Neuron (in vitro differentiated cells): ENCODE data around the gene EIF2B2.

Experiments used
- H2AFZ ChIP-seq: one replicate; pipeline ENCODE4 v1.6.1; 2013; ENCODE audit warnings: low read depth, mild to moderate bottlenecking, inconsistent platforms, low read length, moderate library complexity
- H3K27me3 ChIP-seq: one replicate; pipeline ENCODE4 v1.6.1; 2013; ENCODE audit warnings: low read length; ENCODE audit not compliant: insufficient read depth
- H3K36me3 ChIP-seq: one replicate; pipeline ENCODE4 v1.6.1; 2013; ENCODE audit warnings: low read length; ENCODE audit not compliant: insufficient read depth
- H3K4me1 ChIP-seq: one replicate; pipeline ENCODE4 v1.6.1; 2013; ENCODE audit warnings: low read length; ENCODE audit not compliant: insufficient read depth
- H3K4me3 ChIP-seq: 2 replicates; pipeline ENCODE4 v1.5.1; 2013; ENCODE audit warnings: mild to moderate bottlenecking, low read length, moderate library complexity
- H3K9me3 ChIP-seq: one replicate; pipeline ENCODE4 v1.6.1; 2013; ENCODE audit warnings: low read length

Gene EIF2B2

GRCh38 chr14:74963178-74963704 is 39.5 kb upstream of the EIF2B2 start:
- no peak overlapping the region for H3K4me3 ChIP-seq
- H3K27me3 ChIP-seq: no peaks in the 10 kb centered on the region
- no peak overlapping the region for H2AFZ ChIP-seq
- H3K4me1 ChIP-seq: peaks cover 4% of the 10 kb centered on the region
- no peaks in the 10 kb centered on the region for H3K9me3 ChIP-seq
- H3K36me3 ChIP-seq: no peaks in the 10 kb centered on the region

- no peaks in the 10 kb centered on the region for H3K9me3 ChIP-seq
- no peaks in the 10 kb centered on the region for H3K36me3 ChIP-seq
- H3K27me3 ChIP-seq: no peaks in the 10 kb centered on the region
- H3K4me1 ChIP-seq: peaks cover 4% of the 10 kb centered on the region
- no peak overlapping the region for H2AFZ ChIP-seq
- no peak overlapping the region for H3K4me3 ChIP-seq
Measured at GRCh38 chr14:74963705-74964271, 38.9 kb upstream of the EIF2B2 start.

GRCh38 chr14:74964787-74965485 is 37.8 kb upstream of the EIF2B2 start:
- Histone ChIP-seq H2AFZ (no peak overlapping the region), H3K9me3 (no peaks in the 10 kb centered on the region), H3K4me1 (peaks cover 4% of the 10 kb centered on the region), H3K4me3 (no peak overlapping the region), H3K27me3 (no peaks in the 10 kb centered on the region), H3K36me3 (no peaks in the 10 kb centered on the region)

- Histone ChIP-seq H3K9me3 (no peaks in the 10 kb centered on the region), H3K4me3 (no peak overlapping the region), H3K27me3 (no peaks in the 10 kb centered on the region), H2AFZ (no peak overlapping the region), H3K4me1 (peaks cover 4% of the 10 kb centered on the region), H3K36me3 (no peaks in the 10 kb centered on the region)
Measured at GRCh38 chr14:74965486-74966153, 37.1 kb upstream of the EIF2B2 start.

GRCh38 chr14:74968811-74969210 is 33.9 kb upstream of the EIF2B2 start:
- Histone ChIP-seq H3K27me3 (no peaks in the 10 kb centered on the region), H3K4me3 (no peak overlapping the region), H2AFZ (no peak overlapping the region), H3K4me1 (peaks cover 13% of the 10 kb centered on the region), H3K36me3 (no peaks in the 10 kb centered on the region), H3K9me3 (no peaks in the 10 kb centered on the region)

- peaks cover 47% of the 10 kb centered on the region for H3K4me1 ChIP-seq
- no peak overlapping the region for H3K4me3 ChIP-seq
- H3K36me3 ChIP-seq: no peaks in the 10 kb centered on the region
- H2AFZ ChIP-seq: no peak overlapping the region
- H3K27me3 ChIP-seq: no peaks in the 10 kb centered on the region
- no peaks in the 10 kb centered on the region for H3K9me3 ChIP-seq
Measured at GRCh38 chr14:74973003-74973653, 29.6 kb upstream of the EIF2B2 start.

- Histone ChIP-seq H3K9me3 (no peaks in the 10 kb centered on the region), H3K4me3 (no peak overlapping the region), H2AFZ (no peak overlapping the region), H3K27me3 (no peaks in the 10 kb centered on the region), H3K36me3 (no peaks in the 10 kb centered on the region), H3K4me1 (peaks cover 47% of the 10 kb centered on the region)
Measured at GRCh38 chr14:74973905-74974363, 28.8 kb upstream of the EIF2B2 start.

- Histone ChIP-seq H3K27me3 (no peaks in the 10 kb centered on the region), H3K4me3 (no peak overlapping the region), H3K4me1 (peaks cover 52% of the 10 kb centered on the region), H3K9me3 (no peaks in the 10 kb centered on the region), H3K36me3 (no peaks in the 10 kb centered on the region), H2AFZ (no peak overlapping the region)
Measured at GRCh38 chr14:74974364-74975058, 28.2 kb upstream of the EIF2B2 start.

- H3K4me3 ChIP-seq: no peak overlapping the region
- H3K4me1 ChIP-seq: peaks cover 57% of the 10 kb centered on the region
Measured at GRCh38 chr14:74975059-74975810, 27.5 kb upstream of the EIF2B2 start.

GRCh38 chr14:74976264-74977113 is 26.2 kb upstream of the EIF2B2 start:
- H2AFZ ChIP-seq: no peak overlapping the region
- H3K27me3 ChIP-seq: no peaks in the 10 kb centered on the region
- H3K36me3 ChIP-seq: no peaks in the 10 kb centered on the region
- no peak overlapping the region for H3K4me3 ChIP-seq
- H3K4me1 ChIP-seq: peaks cover 62% of the 10 kb centered on the region
- H3K9me3 ChIP-seq: no peaks in the 10 kb centered on the region

More at GRCh38 chr14:74975059-74975810, 27.5 kb upstream of the EIF2B2 start:
- Histone ChIP-seq H3K36me3 (no peaks in the 10 kb centered on the region), H3K9me3 (no peaks in the 10 kb centered on the region), H3K27me3 (no peaks in the 10 kb centered on the region), H2AFZ (no peak overlapping the region)

GRCh38 chr14:74977164-74977900 is 25.4 kb upstream of the EIF2B2 start:
- no peaks in the 10 kb centered on the region for H3K9me3 ChIP-seq
- no peaks in the 10 kb centered on the region for H3K27me3 ChIP-seq
- H3K4me3 ChIP-seq: no peak overlapping the region
- no peaks in the 10 kb centered on the region for H3K36me3 ChIP-seq
- H2AFZ ChIP-seq: no peak overlapping the region
- peaks cover 62% of the 10 kb centered on the region for H3K4me1 ChIP-seq
